GM19328 (cell line): ENCODE results near the gene NR6A1.

Source experiments
- ATAC-seq: cut with Tn5 transposase; IDR thresholded peaks from one replicate; pipeline ENCODE4 v1.9.1; 2021; ENCODE audit warnings: mild to moderate bottlenecking, moderate library complexity; ENCODE audit not compliant: unreplicated experiment

NR6A1 gene

DNA sequence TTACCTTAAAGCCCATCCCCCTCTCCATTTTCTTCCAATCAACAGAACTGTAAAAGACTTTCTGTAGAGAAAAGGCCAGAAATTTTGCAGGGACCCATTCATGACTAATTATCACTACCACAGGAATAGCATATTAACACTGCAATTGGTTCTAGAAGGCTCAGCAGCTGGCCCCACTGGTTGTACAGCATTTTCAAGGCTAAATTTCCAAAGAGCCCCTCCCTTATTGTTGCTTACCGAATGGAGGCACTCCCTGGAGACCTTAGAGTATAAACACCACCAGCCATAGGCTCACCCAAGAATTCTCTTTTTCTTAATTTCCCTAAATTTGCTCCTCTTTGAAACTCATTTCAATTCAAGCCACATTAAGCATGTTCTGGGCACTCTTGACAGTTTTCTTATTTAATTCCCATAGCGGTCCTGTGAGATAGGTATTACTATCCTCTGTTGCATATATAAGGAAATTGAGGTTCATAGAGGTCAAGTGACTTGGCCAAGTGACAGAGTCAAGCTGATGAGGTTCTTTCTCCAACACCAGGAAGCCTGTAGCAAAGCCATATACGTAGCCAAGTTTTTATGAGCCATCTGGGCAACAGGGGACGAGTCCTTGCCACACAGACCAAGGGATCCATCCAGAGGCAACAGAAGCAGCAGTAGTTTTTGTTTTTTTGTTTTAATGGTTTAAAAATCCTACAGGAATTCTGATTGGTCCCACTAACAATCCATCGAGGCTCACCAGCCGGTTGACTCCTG, 180.0 kb downstream of the NR6A1 start:
- no peak for ATAC-seq

DNA sequence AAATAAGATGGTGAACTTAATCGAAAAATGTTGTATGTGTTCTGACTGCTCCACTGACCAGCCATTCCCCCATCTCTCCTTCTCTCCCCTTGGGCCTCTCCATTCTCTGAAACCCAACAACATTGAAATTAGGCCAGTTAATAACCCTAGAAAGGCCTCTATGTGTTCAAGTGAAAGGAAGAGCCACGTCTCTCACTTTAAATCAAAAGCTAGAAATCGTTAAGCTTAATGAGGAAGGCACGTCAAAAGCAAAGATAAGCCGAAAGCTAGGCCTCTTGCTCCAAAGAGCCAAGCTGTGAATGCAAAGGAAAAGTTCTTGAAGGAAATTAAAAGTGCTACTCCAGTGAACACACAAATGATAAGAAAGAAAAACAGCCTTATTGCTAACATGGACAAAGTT, 186.5 kb downstream of the NR6A1 start:
- no peak for ATAC-seq

DNA sequence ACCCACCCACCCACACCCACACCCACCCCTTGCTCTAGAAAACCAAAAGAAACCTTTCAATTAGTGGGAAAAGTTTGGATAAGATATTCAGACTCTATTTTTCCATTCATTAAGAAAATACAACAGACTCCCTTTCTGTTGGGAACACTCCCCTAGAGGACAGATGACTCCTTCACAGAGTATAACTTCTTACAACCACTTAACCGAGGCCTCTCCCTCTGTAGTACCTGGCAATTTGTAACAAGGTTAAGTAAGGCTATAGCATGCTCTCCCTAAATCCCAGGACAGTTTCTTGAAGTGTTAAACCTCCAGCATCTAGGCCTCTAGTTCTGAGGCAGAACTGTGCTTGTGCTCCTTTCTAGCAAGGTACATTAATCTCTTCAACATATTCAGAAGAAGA, 188.0 kb downstream of the NR6A1 start:
- ATAC-seq: no peak

- no peak for ATAC-seq
Measured at GRCh38 chr9:124580186-124580585, 190.9 kb downstream of the NR6A1 start.

DNA sequence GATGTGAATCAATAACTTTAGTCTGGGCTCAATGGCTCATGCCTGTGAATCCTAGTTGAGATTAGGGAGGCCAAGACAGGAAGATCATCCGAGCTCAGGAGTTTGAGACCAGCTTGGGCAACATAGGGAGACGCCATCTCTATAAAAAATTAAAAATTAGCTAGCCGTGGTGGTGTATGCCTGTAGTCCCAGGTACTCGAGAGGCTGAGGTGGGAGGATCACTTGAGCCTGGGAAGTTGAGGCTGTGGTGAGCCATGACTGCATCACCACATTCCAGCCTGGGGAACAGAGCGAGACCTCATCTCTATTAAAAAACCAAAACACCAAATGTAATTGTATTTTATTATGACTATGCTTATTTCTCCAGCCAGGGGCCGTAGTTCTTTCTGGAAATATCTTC, 194.4 kb downstream of the NR6A1 start:
- ATAC-seq: no peak

DNA sequence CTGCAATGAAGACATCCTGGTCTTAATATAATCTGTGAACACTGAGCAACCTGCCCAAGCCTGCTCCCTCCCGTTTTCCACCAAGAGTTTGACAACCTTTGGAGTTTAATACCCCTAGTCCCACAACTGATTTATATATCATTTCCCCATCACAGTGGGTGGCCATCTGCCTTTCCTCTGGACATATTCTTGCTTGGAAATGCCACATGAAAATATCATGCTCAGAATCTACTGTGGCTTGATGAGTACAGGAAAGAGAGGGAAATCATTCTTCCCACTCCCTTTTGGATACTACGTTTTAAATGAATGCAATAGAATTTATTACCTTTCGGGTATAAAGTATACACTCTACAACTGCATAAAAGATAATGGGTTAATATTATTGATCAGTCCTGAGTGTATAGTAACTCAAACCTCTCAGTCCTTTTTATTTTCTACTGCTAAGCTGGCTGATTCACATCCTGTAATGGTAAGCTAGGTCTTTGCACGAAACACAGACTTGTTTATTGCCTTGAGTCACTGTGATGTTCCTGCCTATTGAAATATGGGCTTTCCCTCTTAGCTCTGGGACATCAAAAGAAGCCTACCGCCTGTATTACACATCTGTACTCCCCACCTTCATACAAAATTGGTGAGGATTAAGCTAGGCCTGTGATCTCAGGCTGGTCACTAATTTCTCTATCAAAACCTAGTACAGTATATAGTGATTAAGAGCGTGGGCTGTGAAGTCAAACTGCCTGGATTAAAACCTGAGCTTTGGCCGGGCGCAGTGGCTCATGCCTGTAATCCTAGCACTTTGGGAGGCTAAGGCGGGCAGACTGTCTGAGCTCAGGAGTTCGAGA, 196.4 kb downstream of the NR6A1 start:
- ATAC-seq: no peak

- no peak for ATAC-seq
Measured at GRCh38 chr9:124570942-124571666, 200.0 kb downstream of the NR6A1 start.

GRCh38 chr9:124569942-124570341, 201.2 kb downstream of the NR6A1 start:
- no peak for ATAC-seq

DNA sequence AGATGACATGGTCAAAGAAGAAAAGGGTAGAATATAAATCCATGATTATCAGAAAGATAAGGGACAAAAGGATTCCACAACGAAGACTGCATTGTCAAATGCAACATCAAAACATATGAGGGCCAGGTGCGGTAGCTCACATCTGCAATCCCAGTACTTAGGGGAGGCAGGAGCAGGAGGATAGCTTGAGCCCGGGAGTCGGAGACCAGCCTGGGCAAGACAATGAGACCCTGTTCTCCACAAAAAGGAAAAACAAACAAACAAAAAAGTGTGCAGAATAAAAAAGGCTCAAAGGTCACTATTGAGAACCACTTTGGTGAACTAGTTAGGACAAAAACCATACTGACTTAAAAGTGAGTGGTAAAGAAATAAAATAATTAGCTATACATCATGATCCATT, 203.7 kb downstream of the NR6A1 start:
- no peak for ATAC-seq

- no peak for ATAC-seq
Measured at GRCh38 chr9:124562328-124562727, 208.8 kb downstream of the NR6A1 start.

- ATAC-seq: no peak
Measured at GRCh38 chr9:124559871-124560270, 211.2 kb downstream of the NR6A1 start.

GRCh38 chr9:124558777-124559470, 212.2 kb downstream of the NR6A1 start:
- ATAC-seq: no peak

GRCh38 chr9:124557895-124558294, 213.2 kb downstream of the NR6A1 start:
- no peak for ATAC-seq

DNA sequence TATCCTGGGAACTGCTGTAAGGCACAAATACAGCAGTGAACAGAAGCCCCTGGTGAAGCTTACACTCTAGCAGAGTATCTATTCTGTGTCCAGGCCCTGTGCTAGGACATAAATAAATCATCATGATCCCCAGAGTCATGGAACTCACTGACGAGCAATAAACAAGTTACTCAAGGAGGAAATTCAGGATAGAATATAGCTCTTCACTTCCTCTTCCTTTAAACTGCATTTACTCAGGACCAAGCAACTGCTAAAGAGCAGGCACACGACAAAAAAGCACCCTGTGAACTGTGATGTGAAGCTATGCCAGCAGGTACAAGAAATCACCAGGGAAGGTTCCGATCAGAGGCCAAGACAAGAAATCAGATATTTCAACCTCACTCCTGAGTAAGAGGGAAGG, 216.1 kb downstream of the NR6A1 start:
- ATAC-seq: no peak

DNA sequence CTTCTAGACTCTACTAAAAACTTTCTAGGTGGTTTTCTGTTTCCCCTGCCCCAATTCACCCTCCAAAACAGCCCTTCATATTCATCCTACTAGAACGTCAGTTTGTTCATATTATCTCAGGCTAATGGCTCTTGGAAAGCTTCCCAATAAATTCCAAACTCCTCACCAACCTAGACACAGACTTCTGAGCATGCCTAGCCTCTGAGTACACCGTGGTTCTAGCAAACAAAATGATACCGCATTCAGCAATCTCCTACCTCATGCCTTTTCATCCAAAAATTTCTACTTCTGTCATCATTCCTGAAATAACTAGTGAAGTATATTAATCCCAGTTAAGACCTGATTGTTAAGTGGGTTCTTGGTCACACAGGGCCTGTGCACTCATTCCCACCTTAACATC, 217.4 kb downstream of the NR6A1 start:
- no peak for ATAC-seq

- no peak for ATAC-seq
Measured at GRCh38 chr9:124552273-124552605, 218.9 kb downstream of the NR6A1 start.

DNA sequence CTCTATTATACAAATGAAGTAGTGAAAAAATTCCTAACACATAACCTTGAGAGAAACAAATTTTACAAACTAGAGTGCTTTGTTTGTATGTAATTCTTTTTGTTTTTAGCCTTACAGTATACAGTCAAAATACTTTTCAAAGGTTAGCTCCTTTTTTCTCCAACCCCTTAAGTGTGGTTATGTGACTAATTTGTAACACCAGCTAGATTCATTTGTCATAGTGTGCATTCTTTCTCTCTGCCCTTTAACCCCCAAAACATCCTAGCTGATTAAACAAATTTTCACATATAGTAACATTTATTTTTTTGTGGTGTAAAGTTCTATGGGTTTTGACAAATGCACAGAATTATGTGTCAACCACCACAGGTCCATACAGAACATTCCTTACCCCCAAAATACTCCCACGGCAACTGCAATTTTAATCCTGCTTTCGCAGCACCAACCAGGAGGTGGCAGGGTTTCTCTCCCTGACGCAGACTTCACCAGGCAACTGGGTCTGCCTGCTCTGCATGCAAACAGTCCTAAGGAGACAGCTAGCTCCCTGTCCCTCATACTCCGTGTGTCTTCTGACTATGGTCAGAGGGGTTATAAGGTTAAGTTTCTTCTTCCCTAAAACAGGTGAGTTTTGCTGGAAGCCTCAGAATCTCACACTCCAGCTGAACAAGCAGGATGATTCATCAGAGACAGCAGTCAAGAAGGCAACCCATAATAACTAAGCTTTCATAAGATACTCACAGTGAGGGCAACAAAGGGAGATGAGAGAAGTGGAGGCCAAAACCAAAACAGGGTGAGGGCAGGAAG, 219.4 kb downstream of the NR6A1 start:
- ATAC-seq: no peak

DNA sequence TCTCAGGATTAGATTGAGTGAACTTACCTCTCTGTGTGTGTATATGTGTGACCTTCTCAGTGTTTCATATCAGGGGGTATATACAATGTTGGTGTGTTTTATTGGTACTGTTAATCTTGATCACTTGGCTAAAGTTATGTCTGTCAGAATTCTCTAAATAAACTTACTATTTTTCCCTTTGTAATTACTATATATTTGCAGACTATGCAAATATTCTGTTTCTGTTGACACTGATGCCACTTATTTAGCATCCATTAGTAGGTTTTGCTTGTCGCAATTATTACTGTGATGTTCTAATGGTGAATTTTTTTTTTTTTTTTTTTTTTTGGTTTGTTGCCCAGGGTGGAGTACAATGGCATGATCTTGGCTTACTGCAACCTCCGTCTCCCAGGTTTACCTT, 221.0 kb downstream of the NR6A1 start:
- no peak for ATAC-seq

DNA sequence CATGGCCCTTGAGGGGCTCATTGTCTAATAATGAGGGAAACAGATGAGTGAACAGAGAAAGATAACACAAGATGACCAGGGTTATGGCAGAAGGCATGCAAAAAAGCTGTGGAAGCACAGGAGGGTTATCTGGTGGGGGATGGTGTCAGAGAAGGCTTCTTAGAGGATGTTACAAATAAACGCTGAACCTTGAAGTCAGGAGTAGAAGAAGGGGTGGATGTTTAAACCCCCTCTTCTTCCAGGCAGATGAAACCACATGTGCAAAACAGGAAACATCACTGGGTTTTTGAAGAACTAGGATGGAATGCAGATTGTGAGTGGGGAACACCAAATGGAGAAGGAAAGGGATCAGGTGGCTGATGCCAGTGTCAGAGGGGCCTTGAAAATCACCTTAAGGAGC, 222.1 kb downstream of the NR6A1 start:
- ATAC-seq: no peak

DNA sequence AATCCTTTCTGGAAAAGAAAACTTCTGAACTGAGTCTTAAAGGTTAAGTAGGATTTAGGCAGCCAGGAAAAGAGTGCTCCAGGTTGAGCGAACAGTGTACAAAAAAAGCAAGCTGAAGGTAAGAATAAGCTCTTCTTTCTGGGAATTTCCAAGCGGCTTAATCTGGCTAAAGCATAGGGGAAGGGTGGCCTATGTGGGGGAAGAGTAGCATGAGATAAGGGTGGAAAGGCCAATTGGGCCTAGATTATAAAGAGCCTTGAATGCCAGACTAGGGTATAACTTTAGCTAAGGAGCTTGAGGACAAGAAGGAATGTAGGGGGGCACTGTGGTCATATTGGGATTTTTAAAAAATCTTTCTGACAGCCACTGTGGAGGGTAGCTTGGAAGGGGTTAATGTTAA, 226.6 kb downstream of the NR6A1 start:
- no peak for ATAC-seq
